OCI-LY3 (cell line): ENCODE results near the gene EVA1A.

ENCODE experiments used
- H2AFZ ChIP-seq: fragments of 200-600, 300-600 bp; shearing (Covaris generic); 2 replicates; pipeline ENCODE4 v1.6.0; 2014; ENCODE audit warnings: antibody characterized with exemption, low read depth, low read length
- H3K27ac ChIP-seq: fragments of 200-600, 300-600 bp; sonication (generic); 2 replicates; pipeline ENCODE4 v1.5.1; 2014; ENCODE audit warnings: mild to moderate bottlenecking, low read length, moderate library complexity, mixed read lengths
- H3K27me3 ChIP-seq: fragments of 200-600, 300-600 bp; sonication (generic); 2 replicates; pipeline ENCODE4 v1.6.1; 2014; ENCODE audit warnings: low read depth, low read length, mixed read lengths
- H3K36me3 ChIP-seq: fragments of 200-600, 300-600 bp; sonication (generic); replicated peaks from 2 replicates; pipeline ENCODE3; 2014; ENCODE audit warnings: low read depth, low read length, mixed read lengths
- H3K4me1 ChIP-seq: fragments of 300-600, 200-600 bp; sonication (generic); 2 replicates; pipeline ENCODE4 v1.6.1; 2014; ENCODE audit warnings: low read length, mixed read lengths
- H3K4me2 ChIP-seq: fragments of 200-600, 300-600 bp; sonication (generic); 2 replicates; pipeline ENCODE4 v1.6.1; 2014; ENCODE audit warnings: low read length, mixed read lengths
- H3K4me3 ChIP-seq: fragments of 300-600, 200-600 bp; sonication (generic); 2 replicates; pipeline ENCODE4 v1.5.1; 2014; ENCODE audit warnings: antibody characterized with exemption, mild to moderate bottlenecking, low read length, moderate library complexity
- H3K79me2 ChIP-seq: fragments of 300-600, 200-600 bp; shearing (Covaris generic); 2 replicates; pipeline ENCODE4 v1.6.1; 2014; ENCODE audit warnings: mild to moderate bottlenecking, low read length, mixed read lengths
- H3K9ac ChIP-seq: fragments of 300-600, 200-600 bp; shearing (Covaris generic); 2 replicates; pipeline ENCODE4 v1.6.0; 2014; ENCODE audit warnings: mild to moderate bottlenecking, low read length, moderate library complexity
- H3K9me3 ChIP-seq: fragments of 200-600, 300-600 bp; shearing (Covaris generic); 2 replicates; pipeline ENCODE4 v1.6.1; 2014; ENCODE audit warnings: low read length, mixed read lengths; ENCODE audit not compliant: insufficient read depth
- H4K20me1 ChIP-seq: fragments of 200-600, 300-600 bp; sonication (generic); 2 replicates; pipeline ENCODE4 v1.6.1; 2016; ENCODE audit warnings: low read length, mixed read lengths; ENCODE audit not compliant: insufficient read depth
- CTCF ChIP-seq: fragments of 200-600, 300-600 bp; sonication (generic); IDR thresholded peaks from 2 replicates; pipeline ENCODE4 v1.5.1; 2014; ENCODE audit warnings: antibody characterized with exemption, low read length, low read depth
- EZH2phosphoT487 ChIP-seq: fragments of 200-600 bp; shearing (Covaris generic); IDR thresholded peaks from 2 replicates; pipeline ENCODE4 v1.6.1; 2018; ENCODE audit warnings: antibody characterized with exemption, mixed run types, low read depth

The EVA1A gene

GRCh38 chr2:75561566-75562512 lies 1.1 kb upstream of the EVA1A start:
- Histone ChIP-seq H3K4me1 (no peaks in the 10 kb centered on the region), H3K79me2 (no peaks in the 10 kb centered on the region), H3K4me2 (no peak overlapping the region), H4K20me1 (no peaks in the 10 kb centered on the region), H2AFZ (no peak overlapping the region), H3K27me3 (peaks cover 11% of the 10 kb centered on the region; the same call in 1 of the 2 replicates), H3K27ac (no peak overlapping the region), H3K9me3 (no peaks in the 10 kb centered on the region), H3K36me3 (no peaks in the 10 kb centered on the region), H3K4me3 (no peak overlapping the region), H3K9ac (no peak overlapping the region)
- TF ChIP-seq EZH2phosphoT487 (no peak), CTCF (no peak)

- H2AFZ ChIP-seq, result no peak overlapping the region
- H3K79me2 ChIP-seq, result no peaks in the 10 kb centered on the region
- no peak overlapping the region for H3K27ac ChIP-seq
- H3K27me3 ChIP-seq, result peaks cover 11% of the 10 kb centered on the region; the same call in 1 of the 2 replicates
- H3K9me3 ChIP-seq, result no peaks in the 10 kb centered on the region
- H3K9ac ChIP-seq, result no peak overlapping the region
- H3K4me2 ChIP-seq, result no peak overlapping the region
- no peaks in the 10 kb centered on the region for H3K4me1 ChIP-seq
- no peak for TF ChIP-seq CTCF
- TF ChIP-seq EZH2phosphoT487, result no peak
- no peaks in the 10 kb centered on the region for H4K20me1 ChIP-seq
- H3K36me3 ChIP-seq, result no peaks in the 10 kb centered on the region
- H3K4me3 ChIP-seq, result no peak overlapping the region
Observed at GRCh38 chr2:75560022-75560767, 544 bp downstream of the EVA1A start.

GRCh38 chr2:75559680-75560021 lies 1.1 kb downstream of the EVA1A start:
- no peaks in the 10 kb centered on the region for H3K9me3 ChIP-seq
- no peak overlapping the region for H3K4me2 ChIP-seq
- TF ChIP-seq EZH2phosphoT487, result no peak
- no peak for TF ChIP-seq CTCF
- H3K27me3 ChIP-seq, result peaks cover 7% of the 10 kb centered on the region; the same call in 1 of the 2 replicates
- H3K79me2 ChIP-seq, result no peaks in the 10 kb centered on the region
- H3K9ac ChIP-seq, result no peak overlapping the region
- no peak overlapping the region for H3K4me3 ChIP-seq
- H4K20me1 ChIP-seq, result no peaks in the 10 kb centered on the region
- H3K4me1 ChIP-seq, result no peaks in the 10 kb centered on the region
- no peak overlapping the region for H2AFZ ChIP-seq
- H3K36me3 ChIP-seq, result no peaks in the 10 kb centered on the region
- no peak overlapping the region for H3K27ac ChIP-seq
